PC-9 (cell line): ENCODE measurements around the gene CFL1.

Experiments
- CTCF ChIP-seq: fragments of 200-600 bp; sonication (generic); conservative IDR thresholded peaks from 2 replicates; pipeline ENCODE4 v1.6.1; 2017; ENCODE audit warnings: mixed run types, antibody characterized with exemption, mild to moderate bottlenecking, moderate library complexity
- EZH2 ChIP-seq: fragments of 200-600 bp; sonication (generic); IDR thresholded peaks from 2 replicates; pipeline ENCODE4 v1.8.0; 2017; ENCODE audit warnings: antibody characterized with exemption, low read depth

GRCh38 chr11:65821107-65821506 lies 36.9 kb downstream of the CFL1 start:
- TF ChIP-seq CTCF (no peak), EZH2 (no peak)
